HG02938 (cell line): Measurements from ENCODE around the gene ZNF335.
"Not testable (repeated sequence)": the region's sequence is repeated elsewhere in the genome, so short reads cannot be mapped to it uniquely, and the experiment has no call there.

ENCODE experiments used
- ATAC-seq: cut with Tn5 transposase; IDR thresholded peaks from one replicate; pipeline ENCODE4 v1.9.1; 2021; ENCODE audit warnings: mild to moderate bottlenecking, moderate library complexity; ENCODE audit not compliant: unreplicated experiment

Gene ZNF335

DNA sequence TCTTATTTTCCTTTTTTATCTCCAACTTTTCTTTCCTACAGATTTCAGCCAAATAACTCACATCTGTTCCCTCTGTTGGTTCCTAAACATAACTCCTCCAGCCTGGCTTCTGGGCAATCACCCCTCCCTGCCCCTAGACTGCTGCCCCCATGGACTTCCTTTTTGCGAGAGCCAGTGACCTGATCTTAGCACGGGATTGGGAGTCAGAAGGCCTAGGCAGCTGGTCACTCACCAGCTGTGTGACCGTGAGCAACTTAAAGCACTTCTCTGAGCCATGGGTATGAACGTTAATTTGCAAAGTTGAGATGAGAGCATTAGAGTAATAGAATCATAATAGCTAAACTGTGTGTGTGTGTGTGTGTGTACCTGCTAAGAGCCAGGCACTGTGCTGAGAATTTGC lies 32.2 kb upstream of the ZNF335 start:
- no peak for ATAC-seq

DNA sequence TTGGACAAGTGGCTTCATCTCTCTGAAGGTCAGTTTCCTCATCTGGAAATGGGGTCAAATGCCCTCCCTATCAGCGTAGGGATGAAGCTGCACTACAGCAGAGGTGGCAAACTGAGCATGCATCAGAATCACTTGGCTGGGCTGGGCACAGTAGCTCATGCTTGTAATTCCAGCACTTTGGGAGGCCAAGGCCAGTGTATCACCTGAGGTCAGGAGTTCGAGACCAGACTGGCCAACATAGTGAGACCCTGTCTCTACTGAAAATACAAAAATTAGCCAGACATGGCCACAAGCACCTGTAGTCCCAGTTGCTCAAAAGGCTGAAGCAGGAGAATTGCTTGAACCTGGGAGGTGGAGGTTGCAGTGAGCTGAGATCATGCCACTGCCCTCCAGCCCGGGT lies 30.0 kb upstream of the ZNF335 start:
- no peak for ATAC-seq

GRCh38 chr20:46001498-46001897 lies 29.5 kb upstream of the ZNF335 start:
- no peak for ATAC-seq

GRCh38 chr20:46000262-46000996 lies 28.4 kb upstream of the ZNF335 start:
- ATAC-seq: no peak

GRCh38 chr20:45999557-46000261 lies 27.7 kb upstream of the ZNF335 start:
- ATAC-seq: no peak

- no peak for ATAC-seq
These were observed 26.8 kb upstream of the ZNF335 start for GRCh38 chr20:45998761-45999160.

GRCh38 chr20:45998337-45998736 lies 26.3 kb upstream of the ZNF335 start:
- ATAC-seq: no peak

GRCh38 chr20:45997187-45997586 lies 25.2 kb upstream of the ZNF335 start:
- no peak for ATAC-seq

- not testable (repeated sequence) for ATAC-seq
These were observed 23.6 kb upstream of the ZNF335 start for GRCh38 chr20:45995495-45996097.

DNA sequence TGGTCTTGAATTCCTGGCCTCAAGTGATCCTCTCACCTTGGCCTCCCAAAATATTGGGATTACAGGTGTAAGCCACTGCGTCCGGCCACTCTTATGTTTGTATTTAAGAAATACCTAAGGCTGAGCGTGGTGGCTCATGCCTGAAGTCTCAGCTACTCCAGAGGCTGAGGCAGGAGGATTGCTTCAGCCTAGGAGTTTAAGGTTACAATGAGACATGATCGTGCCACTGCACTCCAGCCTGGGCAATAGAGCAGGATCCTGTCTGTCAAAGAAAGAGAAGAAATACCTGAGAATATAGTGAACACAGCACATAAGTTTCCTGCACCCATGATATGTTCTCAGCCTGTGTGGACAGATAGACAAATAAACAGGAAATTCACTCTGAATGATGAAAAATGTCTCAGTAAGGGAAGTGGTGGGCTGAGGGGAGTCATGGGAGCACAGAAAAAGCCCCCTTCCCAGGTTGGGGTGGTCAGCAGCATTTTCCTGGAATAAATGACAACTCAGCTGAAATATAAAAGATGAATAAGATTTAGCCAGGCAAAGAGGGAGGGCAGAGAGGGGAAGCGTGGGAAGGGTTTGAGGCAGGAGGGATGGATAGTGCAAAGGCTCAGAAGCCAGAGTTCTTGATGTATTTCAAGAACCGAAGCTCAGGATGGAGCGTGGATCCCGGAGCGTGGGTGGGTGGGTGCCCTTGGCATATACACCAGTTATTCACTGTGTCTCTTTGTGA lies 22.9 kb upstream of the ZNF335 start:
- ATAC-seq: no peak

GRCh38 chr20:45993197-45993951 lies 21.4 kb upstream of the ZNF335 start:
- no peak for ATAC-seq

DNA sequence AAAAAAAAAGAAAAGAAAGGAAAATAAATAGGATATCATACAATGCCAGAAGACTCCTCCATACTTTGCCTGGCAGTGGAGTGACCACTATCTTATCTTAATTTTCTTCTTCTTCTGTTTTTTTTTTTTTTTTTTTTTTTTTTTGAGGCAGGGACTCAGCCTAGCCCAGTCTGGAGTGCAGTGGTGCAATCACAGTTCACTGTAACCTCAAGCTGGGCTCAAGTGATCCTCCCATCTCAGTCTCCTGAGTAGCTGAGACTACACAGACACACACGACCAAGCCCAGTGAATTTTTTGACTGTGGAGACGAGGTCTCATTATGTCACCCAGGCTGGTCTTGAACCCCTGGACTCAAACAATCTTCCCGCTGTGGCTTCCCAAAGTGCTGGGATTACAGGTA lies 19.6 kb upstream of the ZNF335 start:
- no peak for ATAC-seq

- not testable (repeated sequence) for ATAC-seq
These were observed 16.8 kb upstream of the ZNF335 start for GRCh38 chr20:45988830-45989229.

DNA sequence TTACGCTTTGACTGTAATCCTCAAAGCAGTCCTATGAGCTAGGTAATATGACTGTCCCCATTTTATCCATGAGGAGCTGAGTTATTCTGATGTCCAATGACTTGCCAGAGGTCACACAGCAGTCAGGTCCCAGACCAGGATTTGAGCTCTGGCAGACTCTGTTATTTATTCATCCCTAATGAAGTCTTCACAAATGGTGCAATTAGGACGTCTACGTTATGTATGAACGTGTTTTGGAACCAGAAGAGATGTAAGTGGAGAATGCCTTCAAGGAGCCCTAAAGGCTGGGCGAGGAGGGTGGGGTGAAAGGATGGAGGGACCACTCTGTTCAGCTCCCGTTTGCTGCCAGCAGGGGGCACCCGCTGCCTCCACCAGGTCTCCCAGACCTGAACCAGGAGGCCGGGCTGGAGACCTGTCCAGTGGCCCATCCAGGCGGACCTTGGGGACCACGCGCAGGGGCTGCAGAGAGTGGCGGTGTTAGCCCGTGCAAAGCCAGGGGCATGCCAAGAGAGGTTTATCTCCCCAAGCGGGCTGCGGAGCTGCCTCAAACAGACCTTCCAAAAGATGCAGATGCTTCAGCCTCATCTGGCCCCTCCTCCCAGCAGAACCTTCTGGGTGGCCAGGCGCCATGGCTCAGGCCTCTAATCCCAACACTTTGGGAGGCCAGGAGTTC lies 15.2 kb upstream of the ZNF335 start:
- ATAC-seq: no peak

DNA sequence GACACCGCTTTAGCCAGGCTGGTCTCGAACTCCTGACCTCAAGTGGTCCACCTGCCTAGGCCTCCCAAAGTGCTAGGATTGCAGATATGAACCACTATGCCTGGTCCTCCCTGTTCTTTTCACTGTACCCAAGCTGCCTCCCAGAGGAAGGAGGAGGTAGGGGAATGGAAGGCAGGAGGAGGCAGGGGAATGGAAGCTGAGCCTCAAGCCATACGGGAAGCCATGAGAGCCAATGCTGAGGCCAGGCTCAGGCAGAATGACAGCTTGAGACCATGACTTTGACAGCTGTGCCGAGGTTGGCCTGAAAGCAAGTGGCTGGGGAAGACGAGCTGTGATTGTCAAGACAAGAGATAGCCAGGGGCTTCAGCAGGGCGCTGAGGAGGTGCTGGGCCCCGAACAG lies 13.6 kb upstream of the ZNF335 start:
- no peak for ATAC-seq

DNA sequence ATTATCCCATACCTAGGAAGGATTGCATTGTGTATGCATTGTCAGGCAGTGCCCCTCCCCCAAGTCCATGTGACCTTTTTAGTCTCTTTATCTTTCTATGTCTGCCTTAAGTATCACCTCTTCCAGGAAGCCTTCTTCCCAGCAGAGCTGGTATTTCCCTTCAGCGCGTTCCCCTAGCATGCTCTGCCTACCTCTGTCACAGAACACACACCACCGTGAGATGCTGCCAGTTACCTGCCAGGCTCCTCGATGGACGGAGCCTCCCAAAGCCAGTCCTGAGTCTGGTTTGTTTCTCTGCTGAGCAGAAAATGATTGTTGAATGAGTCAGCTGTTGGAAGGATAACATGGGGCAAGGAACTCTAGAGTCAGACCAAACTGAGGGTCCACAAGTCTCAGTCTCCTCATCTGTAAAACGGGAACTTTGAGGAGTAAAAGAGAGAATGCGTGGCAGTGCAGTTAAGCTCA lies 11.3 kb upstream of the ZNF335 start:
- no peak for ATAC-seq

- ATAC-seq: no peak
These were observed 9.3 kb upstream of the ZNF335 start for GRCh38 chr20:45981261-45981660.

- no peak for ATAC-seq
These were observed 4.1 kb upstream of the ZNF335 start for GRCh38 chr20:45976086-45976485.

- ATAC-seq: no peak
These were observed 3.7 kb upstream of the ZNF335 start for GRCh38 chr20:45975686-45976085.
